ENCODE data around the gene KCNQ4. TPM values are rescaled to one million over a fixed set of nuclear protein-coding genes. Genes with fewer than 3 reads are reported as not detected.

Gene KCNQ4
- total RNA-seq, 4 donors from 2014 or later = 1.1 to 3.3 (median 2.4) TPM

DNA sequence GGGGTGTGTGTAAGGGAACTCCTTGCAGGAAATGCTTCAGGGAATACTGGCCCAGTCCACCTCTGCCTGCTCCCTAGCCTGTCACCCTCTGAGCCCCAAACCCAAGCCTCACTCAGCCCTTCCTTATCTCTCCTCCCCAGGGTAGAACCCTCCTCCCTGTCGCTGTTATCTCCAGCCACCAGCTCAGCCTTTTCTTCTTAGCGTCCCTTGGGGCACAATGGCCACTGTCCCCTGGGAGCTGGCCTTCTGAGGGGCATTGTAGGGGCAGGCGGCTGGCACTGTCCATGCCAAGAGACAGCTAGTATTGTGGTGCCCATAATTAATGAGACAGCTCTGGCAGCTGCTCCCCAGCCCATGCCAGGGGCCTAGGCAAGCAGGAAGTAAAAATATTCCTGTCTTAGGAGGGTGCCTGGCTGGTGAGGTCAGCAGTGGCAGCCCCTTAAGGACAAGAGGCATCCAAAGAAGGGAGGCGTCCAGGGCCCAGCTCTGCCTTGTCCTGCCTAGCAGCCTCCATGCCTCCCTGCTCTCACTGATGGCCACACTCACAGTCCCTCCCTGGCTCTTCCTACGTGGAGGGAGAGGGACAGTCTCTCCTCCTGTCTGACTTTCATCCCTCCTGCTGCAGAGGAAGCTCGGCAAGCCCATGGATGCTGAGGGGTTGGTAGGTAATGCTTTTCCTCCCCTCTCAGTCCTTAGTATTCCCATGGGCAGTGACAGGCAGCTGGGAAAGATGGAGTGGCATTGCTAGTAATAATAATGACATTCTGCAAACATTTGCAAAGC lies 37.5 kb downstream of the KCNQ4 start:
- no peak overlapping the region for H3K27ac ChIP-seq
- no peak for TF ChIP-seq POLR2A (IDR thresholded peaks at IDR 0.05)
- TF ChIP-seq, protein P1, sequence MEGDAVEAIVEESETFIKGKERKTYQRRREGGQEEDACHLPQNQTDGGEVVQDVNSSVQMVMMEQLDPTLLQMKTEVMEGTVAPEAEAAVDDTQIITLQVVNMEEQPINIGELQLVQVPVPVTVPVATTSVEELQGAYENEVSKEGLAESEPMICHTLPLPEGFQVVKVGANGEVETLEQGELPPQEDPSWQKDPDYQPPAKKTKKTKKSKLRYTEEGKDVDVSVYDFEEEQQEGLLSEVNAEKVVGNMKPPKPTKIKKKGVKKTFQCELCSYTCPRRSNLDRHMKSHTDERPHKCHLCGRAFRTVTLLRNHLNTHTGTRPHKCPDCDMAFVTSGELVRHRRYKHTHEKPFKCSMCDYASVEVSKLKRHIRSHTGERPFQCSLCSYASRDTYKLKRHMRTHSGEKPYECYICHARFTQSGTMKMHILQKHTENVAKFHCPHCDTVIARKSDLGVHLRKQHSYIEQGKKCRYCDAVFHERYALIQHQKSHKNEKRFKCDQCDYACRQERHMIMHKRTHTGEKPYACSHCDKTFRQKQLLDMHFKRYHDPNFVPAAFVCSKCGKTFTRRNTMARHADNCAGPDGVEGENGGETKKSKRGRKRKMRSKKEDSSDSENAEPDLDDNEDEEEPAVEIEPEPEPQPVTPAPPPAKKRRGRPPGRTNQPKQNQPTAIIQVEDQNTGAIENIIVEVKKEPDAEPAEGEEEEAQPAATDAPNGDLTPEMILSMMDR (IDR thresholded peaks at IDR 0.05) = no peak
- H3K9me3 ChIP-seq = no peaks in the 10 kb centered on the region
- no peaks in the 10 kb centered on the region for H3K27me3 ChIP-seq
- no peaks in the 10 kb centered on the region for H3K36me3 ChIP-seq
- DNase-seq = no peak
- peaks cover 0 to 9% (median 2%) of the 10 kb centered on the region in 4 donors for H3K4me1 ChIP-seq
- no peak overlapping the region for H3K4me3 ChIP-seq

DNA sequence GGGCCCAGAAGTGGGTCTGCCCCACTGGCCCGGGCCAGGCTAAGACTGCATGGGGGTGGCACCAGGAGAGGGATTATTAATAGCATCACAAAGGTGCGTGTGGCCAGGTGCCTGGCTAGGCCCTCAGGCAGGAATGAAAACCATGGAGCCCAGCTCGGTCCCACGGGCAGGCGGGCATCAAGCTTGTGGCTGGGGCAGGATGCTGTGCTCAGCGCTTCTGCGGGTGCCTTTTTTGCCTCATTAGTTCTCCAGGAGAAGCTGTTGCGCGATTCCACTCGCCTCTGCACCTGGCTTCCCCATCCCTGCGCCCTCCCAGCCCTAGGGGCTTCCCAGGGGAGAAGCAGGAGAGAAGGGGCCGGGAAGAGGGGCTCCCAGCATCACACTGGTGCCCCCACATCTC lies 39.3 kb downstream of the KCNQ4 start:
- Histone ChIP-seq H3K36me3 (no peaks in the 10 kb centered on the region), H3K27ac (no peak overlapping the region), H3K9me3 (no peaks in the 10 kb centered on the region), H3K4me1 (peaks cover 0 to 9% (median under 1%) of the 10 kb centered on the region in 4 donors), H3K27me3 (no peaks in the 10 kb centered on the region), H3K4me3 (no peak overlapping the region)
- no peak for DNase-seq
- TF ChIP-seq POLR2A (IDR thresholded peaks at IDR 0.05) = no peak
- TF ChIP-seq, protein P1 (IDR thresholded peaks at IDR 0.05) = no peak

DNA sequence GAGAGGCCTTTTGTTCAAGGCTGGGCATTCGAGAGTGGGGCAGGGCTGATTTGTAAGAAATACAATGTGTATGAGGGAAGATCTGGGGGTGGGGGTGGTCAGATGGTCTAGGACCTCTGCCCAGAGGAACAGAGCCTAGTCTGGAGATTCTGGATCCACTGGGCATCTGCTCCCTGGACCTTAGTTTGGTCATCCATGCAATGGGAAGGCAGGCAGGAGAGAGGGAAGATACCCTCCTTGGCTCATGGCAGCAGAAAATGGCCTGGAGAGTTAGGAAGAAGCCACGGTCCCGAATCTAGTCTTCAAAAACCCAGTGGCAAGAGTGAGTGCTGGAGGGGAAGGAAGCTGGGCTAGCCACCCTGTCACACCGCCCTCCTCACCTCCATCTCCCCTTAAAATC lies 39.8 kb downstream of the KCNQ4 start:
- H3K9me3 ChIP-seq = no peaks in the 10 kb centered on the region
- no peak overlapping the region for H3K4me3 ChIP-seq
- no peak for DNase-seq
- TF ChIP-seq, protein P1 (IDR thresholded peaks at IDR 0.05) = no peak
- no peak for TF ChIP-seq POLR2A (IDR thresholded peaks at IDR 0.05)
- no peaks in the 10 kb centered on the region for H3K27me3 ChIP-seq
- H3K27ac ChIP-seq = no peak overlapping the region
- no peaks in the 10 kb centered on the region for H3K36me3 ChIP-seq
- peaks cover 0 to 5% (median 0%) of the 10 kb centered on the region in 4 donors for H3K4me1 ChIP-seq

DNA sequence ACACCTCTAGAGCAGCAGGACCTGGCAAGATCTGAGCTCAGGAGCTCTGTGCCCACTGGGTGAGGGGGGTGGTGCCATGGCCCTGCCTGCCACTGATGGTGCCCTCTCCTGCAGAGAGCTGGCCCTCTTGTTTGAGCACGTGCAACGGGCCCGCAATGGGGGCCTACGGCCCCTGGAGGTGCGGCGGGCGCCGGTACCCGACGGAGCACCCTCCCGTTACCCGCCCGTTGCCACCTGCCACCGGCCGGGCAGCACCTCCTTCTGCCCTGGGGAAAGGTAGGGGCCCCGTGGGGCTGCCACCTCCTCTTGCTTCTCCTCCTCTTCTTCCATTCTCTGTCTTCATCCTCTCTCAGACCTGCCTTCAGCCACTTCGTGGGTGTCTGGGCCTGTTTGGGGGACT lies 40.4 kb downstream of the KCNQ4 start:
- Histone ChIP-seq H3K9me3 (no peaks in the 10 kb centered on the region), H3K4me3 (no peak overlapping the region), H3K27ac (no peak overlapping the region), H3K36me3 (no peaks in the 10 kb centered on the region), H3K4me1 (no peaks in the 10 kb centered on the region), H3K27me3 (no peaks in the 10 kb centered on the region)
- no peak for DNase-seq
- no peak for TF ChIP-seq POLR2A (IDR thresholded peaks at IDR 0.05)
- TF ChIP-seq, protein P1 (IDR thresholded peaks at IDR 0.05) = no peak

DNA sequence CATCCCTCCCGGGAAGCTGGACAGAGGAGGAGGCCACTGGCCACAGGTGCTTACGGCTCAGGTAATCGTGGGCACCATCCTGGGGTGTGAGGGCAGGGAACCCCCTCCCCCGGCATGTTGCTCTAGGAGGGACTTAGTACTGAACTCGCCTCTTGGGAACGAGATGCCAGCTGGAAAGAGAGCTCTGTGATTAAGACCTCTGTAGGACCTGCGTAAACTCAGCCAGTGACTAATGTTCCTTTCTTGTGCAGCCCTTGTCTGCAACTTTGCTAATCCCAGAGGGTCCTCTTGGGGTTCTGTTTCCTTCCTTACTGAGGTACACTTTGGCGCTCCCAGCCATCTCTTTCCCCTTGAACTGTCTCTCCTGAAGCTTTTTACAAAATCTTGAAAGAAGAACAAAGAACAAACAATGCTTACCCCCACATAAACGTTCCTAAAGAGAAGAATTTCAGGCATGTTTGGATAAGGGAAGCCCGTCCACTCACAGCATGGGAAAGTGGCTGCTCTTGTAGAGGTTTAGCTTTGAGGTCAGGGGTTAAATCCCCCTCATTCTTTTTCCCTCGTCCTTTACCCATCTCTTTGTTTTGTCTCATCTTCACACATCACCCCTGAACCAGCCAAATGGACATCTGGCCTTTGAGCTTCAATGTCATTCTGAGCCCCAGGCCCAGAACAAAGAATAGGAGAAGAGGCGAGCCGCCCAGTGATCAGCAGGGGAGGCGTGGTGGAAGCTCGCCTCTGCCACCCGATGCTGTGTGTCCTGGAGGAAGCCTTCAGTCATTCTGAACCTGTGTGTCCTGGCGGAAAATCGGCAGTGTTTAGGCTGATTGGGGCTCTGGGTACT lies 41.2 kb downstream of the KCNQ4 start:
- DNase-seq = no peak
- no peaks in the 10 kb centered on the region for H3K27me3 ChIP-seq
- no peak overlapping the region for H3K4me3 ChIP-seq
- no peak for TF ChIP-seq POLR2A (IDR thresholded peaks at IDR 0.05)
- TF ChIP-seq, protein P1 (IDR thresholded peaks at IDR 0.05) = no peak
- no peak overlapping the region for H3K27ac ChIP-seq
- H3K4me1 ChIP-seq = no peaks in the 10 kb centered on the region
- H3K36me3 ChIP-seq = no peaks in the 10 kb centered on the region
- H3K9me3 ChIP-seq = no peaks in the 10 kb centered on the region
